Measurements from ENCODE around the gene TPP2.

Gene TPP2

DNA sequence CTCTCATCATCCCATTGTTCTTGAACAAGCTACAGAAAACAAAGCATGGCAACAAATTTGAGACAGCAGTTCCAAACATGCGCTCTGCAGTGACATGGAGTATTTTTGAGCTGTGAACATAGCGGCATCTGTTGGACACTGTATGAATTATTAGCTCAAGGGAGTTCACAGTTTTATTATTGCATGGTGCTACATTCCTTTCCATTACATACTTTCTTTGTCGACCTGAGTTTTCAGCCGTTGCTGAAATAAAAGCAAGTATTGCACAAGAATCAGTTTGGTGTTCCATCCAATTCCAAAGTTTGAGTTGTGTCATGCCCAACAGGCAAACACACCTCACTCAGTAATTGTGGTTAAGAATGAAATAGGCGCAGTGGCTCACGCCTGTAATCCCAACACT lies 128.1 kb downstream of the TPP2 start:
- DNase-seq (ENCODE audit: low read depth, low spot score): no peak

DNA sequence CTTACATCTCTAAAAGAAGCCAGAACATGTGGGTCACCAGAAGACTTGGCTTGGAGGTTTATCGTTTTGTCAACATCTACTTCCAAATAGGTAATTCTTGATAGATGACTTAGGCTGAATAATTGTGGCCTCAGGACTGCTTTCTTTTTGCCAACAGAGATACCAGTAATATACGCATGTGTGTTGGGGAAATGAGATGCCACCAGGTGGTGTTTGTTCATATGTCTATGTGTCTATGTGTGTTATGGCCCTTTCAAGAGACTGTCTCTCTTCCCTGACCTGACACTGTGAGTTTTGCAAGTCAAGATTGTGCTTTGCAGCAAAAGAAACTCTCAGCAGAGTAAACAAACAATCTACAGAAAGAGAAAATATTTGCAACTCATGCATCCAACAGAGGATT lies 129.6 kb downstream of the TPP2 start:
- no peak for DNase-seq (ENCODE audit: low read depth, low spot score)
